EL (cell line): Measurements from ENCODE around the gene FLT3LG.

Experiments
- DNase-seq: peaks from one replicate; pipeline ENCODE4 v3.0.0-alpha.2; 2016

Gene FLT3LG

GRCh38 chr19:49489601-49490167 is 15.7 kb downstream of the FLT3LG start:
- DNase-seq: no peak

GRCh38 chr19:49490287-49491029 is 16.4 kb downstream of the FLT3LG start:
- DNase-seq: no peak

- DNase-seq: no peak
Measured at GRCh38 chr19:49491030-49491803, 17.2 kb downstream of the FLT3LG start.

- DNase-seq: peak; percentile 16
Measured at GRCh38 chr19:49491804-49492572, 18.0 kb downstream of the FLT3LG start.

GRCh38 chr19:49492573-49493405 is 18.8 kb downstream of the FLT3LG start:
- peak; percentile 59 for DNase-seq

GRCh38 chr19:49496574-49497008 is 22.6 kb downstream of the FLT3LG start:
- no peak for DNase-seq

GRCh38 chr19:49497047-49497788 is 23.2 kb downstream of the FLT3LG start:
- peak; percentile 62 for DNase-seq

GRCh38 chr19:49497789-49498103 is 23.7 kb downstream of the FLT3LG start:
- no peak for DNase-seq

- DNase-seq: no peak
Measured at GRCh38 chr19:49498475-49498874, 24.5 kb downstream of the FLT3LG start.

- no peak for DNase-seq
Measured at GRCh38 chr19:49499030-49499670, 25.1 kb downstream of the FLT3LG start.

GRCh38 chr19:49502866-49503581 is 29.0 kb downstream of the FLT3LG start:
- DNase-seq: peak; percentile 70

GRCh38 chr19:49503582-49503962 is 29.6 kb downstream of the FLT3LG start:
- DNase-seq: no peak

GRCh38 chr19:49506575-49507105 is 32.6 kb downstream of the FLT3LG start:
- peak; percentile 67 for DNase-seq

- DNase-seq: no peak
Measured at GRCh38 chr19:49507803-49508494, 33.9 kb downstream of the FLT3LG start.

- peak; percentile 27 for DNase-seq
Measured at GRCh38 chr19:49512970-49513745, 39.1 kb downstream of the FLT3LG start.

GRCh38 chr19:49513746-49514118 is 39.7 kb downstream of the FLT3LG start:
- no peak for DNase-seq

- no peak for DNase-seq
Measured at GRCh38 chr19:49514151-49514550, 40.1 kb downstream of the FLT3LG start.

- no peak for DNase-seq
Measured at GRCh38 chr19:49515767-49516166, 41.8 kb downstream of the FLT3LG start.

GRCh38 chr19:49518033-49518432 is 44.0 kb downstream of the FLT3LG start:
- DNase-seq: no peak
